Neutrophil (primary cell): ENCODE measurements around the gene NIBAN1.

ENCODE experiments used
- H3K27ac ChIP-seq: fragments of 200-600 bp; sonication (generic); 2 replicates; pipeline ENCODE4 v1.5.1; 2016; ENCODE audit warnings: mild to moderate bottlenecking, moderate library complexity
- H3K27me3 ChIP-seq: fragments of 200-600 bp; sonication (generic); 2 replicates; pipeline ENCODE4 v1.6.0; 2016; ENCODE audit warnings: mild to moderate bottlenecking
- H3K36me3 ChIP-seq: fragments of 200-600 bp; sonication (generic); 2 replicates; pipeline ENCODE4 v1.5.1; 2017
- H3K4me1 ChIP-seq, 2 experiments: fragments of 200-600 bp in 1 of 2; sonication (generic) in 1 of 2; 1 replicate in 1 of 2; 2 replicates in 1 of 2; pipeline versions ENCODE4 v1.5.1 to v1.6.1; 2013 to 2016; ENCODE audit warnings: low read depth in 1 of 2, low read length in 1 of 2, mild to moderate bottlenecking in 1 of 2, moderate library complexity in 1 of 2; ENCODE audit not compliant: control insufficient read depth in 1 of 2, insufficient read depth in 1 of 2
- H3K4me3 ChIP-seq, 2 experiments: fragments of 200-600 bp in 1 of 2; sonication (generic) in 1 of 2; 1 replicate in 1 of 2; 2 replicates in 1 of 2; pipeline ENCODE4 v1.5.1; 2013 to 2016; ENCODE audit warnings: low read depth in 1 of 2, low read length in 1 of 2, mild to moderate bottlenecking in 1 of 2, moderate library complexity in 1 of 2
- H3K9me3 ChIP-seq: fragments of 200-600 bp; sonication (generic); 2 replicates; pipeline ENCODE4 v1.5.1; 2016
- TF ChIP-seq, protein P1 (sequence below): fragments of 200-600 bp; sonication (generic); IDR thresholded peaks from 2 replicates; pipeline ENCODE4 v1.5.1; 2016; ENCODE audit warnings: antibody characterized with exemption

The NIBAN1 gene

GRCh38 chr1:184990204-184990603, 15.9 kb upstream of the NIBAN1 start:
- Histone ChIP-seq H3K9me3 (no peaks in the 10 kb centered on the region), H3K27ac (no peak overlapping the region)
- TF ChIP-seq, protein P1, sequence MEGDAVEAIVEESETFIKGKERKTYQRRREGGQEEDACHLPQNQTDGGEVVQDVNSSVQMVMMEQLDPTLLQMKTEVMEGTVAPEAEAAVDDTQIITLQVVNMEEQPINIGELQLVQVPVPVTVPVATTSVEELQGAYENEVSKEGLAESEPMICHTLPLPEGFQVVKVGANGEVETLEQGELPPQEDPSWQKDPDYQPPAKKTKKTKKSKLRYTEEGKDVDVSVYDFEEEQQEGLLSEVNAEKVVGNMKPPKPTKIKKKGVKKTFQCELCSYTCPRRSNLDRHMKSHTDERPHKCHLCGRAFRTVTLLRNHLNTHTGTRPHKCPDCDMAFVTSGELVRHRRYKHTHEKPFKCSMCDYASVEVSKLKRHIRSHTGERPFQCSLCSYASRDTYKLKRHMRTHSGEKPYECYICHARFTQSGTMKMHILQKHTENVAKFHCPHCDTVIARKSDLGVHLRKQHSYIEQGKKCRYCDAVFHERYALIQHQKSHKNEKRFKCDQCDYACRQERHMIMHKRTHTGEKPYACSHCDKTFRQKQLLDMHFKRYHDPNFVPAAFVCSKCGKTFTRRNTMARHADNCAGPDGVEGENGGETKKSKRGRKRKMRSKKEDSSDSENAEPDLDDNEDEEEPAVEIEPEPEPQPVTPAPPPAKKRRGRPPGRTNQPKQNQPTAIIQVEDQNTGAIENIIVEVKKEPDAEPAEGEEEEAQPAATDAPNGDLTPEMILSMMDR = no peak

DNA sequence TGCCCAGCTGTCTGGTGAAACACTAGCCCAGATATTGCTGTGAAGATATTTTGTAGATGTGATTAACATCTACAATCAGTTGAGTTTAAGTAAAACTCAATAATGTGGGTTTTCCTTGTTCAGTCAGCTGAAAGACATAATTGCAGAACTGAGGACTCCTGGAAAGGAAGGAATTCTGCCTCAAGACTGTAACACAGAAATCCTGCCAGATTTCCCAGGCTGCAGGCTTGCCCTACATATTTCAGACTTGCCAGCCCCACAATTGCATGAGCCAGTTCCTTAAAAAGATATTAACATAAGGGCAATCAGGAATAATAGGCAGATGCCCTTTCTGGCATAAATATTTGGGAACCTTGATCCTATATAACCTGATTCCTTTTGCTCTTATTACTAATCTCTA, 14.2 kb upstream of the NIBAN1 start:
- no peaks in the 10 kb centered on the region for H3K36me3 ChIP-seq
- H3K4me3 ChIP-seq = no peak overlapping the region
- H3K4me1 ChIP-seq = peaks cover 37 to 39% of the 10 kb centered on the region in 2 experiments
- TF ChIP-seq, protein P1 = no peak
- H3K9me3 ChIP-seq = no peaks in the 10 kb centered on the region
- no peak overlapping the region for H3K27ac ChIP-seq
- H3K27me3 ChIP-seq = no peaks in the 10 kb centered on the region

More at GRCh38 chr1:184990204-184990603, 15.9 kb upstream of the NIBAN1 start:
- no peaks in the 10 kb centered on the region for H3K27me3 ChIP-seq
- no peak overlapping the region for H3K4me3 ChIP-seq
- no peaks in the 10 kb centered on the region for H3K36me3 ChIP-seq
- H3K4me1 ChIP-seq = peaks cover 37 to 39% of the 10 kb centered on the region in 2 experiments

GRCh38 chr1:184987696-184988095, 13.4 kb upstream of the NIBAN1 start:
- Histone ChIP-seq H3K4me3 (no peak overlapping the region), H3K27ac (no peak overlapping the region), H3K36me3 (no peaks in the 10 kb centered on the region), H3K4me1 (peaks cover 37 to 39% of the 10 kb centered on the region in 2 experiments), H3K9me3 (no peaks in the 10 kb centered on the region), H3K27me3 (no peaks in the 10 kb centered on the region)
- TF ChIP-seq, protein P1 = no peak

DNA sequence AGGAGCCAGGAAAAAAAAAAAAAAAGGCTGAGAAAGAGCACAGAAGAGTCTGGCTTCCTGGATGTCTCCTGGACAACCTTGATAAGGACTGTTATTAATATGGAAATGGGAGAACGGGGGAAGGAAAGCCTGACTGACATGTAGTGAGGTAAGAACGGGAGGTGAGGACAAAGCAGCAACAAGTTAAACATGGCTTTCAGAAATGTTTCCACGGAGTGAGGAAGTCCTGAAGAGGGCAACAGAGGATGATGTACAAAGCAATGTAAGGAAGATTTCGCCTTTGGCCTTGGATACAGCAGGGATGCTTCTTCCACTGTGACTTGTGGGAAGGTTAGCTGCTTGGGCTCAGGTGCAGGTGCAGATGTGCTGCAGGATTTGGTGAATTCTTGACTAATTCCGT, 11.9 kb upstream of the NIBAN1 start:
- TF ChIP-seq, protein P1 = no peak

DNA sequence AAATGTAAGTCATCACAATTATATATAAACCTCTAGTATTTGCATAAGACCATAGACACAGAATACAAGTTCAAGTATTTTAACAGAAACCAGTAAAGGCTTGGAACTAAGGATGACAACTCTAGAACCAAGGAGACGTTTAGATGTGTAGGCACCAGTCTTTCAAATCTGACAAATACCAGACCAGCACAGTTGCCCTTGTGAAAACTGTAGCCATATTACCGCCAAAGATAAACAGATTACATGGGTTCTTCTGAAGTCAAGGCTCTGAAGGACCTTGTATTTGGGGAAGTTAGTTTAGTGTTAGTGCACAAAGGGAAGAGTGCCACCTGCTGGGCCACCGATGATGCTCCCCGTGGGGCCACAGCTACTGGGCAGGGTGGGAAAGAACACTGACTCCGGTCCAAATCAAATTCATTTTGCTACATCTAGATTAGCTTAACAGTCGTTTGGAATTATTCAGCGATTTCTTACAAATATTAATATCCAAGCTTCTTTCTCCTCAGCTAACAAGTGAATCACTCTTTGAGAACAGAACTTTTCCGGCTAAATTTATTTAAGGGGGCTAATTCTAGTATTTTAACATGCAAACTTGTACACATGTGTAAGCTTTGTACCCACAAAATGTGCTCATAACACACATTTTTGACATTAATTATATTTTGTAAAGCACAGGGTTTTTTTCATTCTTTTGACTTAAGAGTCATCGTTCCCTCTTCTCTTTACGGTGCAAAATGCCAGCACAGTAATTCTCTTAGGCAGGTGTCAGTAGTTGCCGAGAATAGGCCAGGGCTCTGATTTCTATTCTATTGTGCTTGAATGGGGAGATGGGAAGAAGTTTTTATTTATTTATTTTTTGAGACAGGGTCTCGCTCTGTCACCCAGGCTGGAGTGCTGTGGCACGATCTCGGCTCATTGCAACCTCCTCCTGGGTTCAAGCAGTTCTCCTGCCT, 8.0 kb upstream of the NIBAN1 start:
- peaks cover 9 to 10% of the 10 kb centered on the region in 2 experiments for H3K4me1 ChIP-seq
- peak overlapping the region; percentile 57 for H3K27ac ChIP-seq
- no peaks in the 10 kb centered on the region for H3K27me3 ChIP-seq
- no peaks in the 10 kb centered on the region for H3K36me3 ChIP-seq
- H3K9me3 ChIP-seq = no peaks in the 10 kb centered on the region
- no peak overlapping the region for H3K4me3 ChIP-seq
- TF ChIP-seq, protein P1 = peak; percentile 92

More for the DNA sequence above, 11.9 kb upstream of the NIBAN1 start:
- peaks cover 34 to 38% of the 10 kb centered on the region in 2 experiments for H3K4me1 ChIP-seq
- no peaks in the 10 kb centered on the region for H3K36me3 ChIP-seq
- H3K27me3 ChIP-seq = no peaks in the 10 kb centered on the region
- H3K4me3 ChIP-seq = no peak overlapping the region
- H3K27ac ChIP-seq = no peak overlapping the region
- H3K9me3 ChIP-seq = no peaks in the 10 kb centered on the region
